ENCODE data around the gene TIGD4.

Gene TIGD4

DNA sequence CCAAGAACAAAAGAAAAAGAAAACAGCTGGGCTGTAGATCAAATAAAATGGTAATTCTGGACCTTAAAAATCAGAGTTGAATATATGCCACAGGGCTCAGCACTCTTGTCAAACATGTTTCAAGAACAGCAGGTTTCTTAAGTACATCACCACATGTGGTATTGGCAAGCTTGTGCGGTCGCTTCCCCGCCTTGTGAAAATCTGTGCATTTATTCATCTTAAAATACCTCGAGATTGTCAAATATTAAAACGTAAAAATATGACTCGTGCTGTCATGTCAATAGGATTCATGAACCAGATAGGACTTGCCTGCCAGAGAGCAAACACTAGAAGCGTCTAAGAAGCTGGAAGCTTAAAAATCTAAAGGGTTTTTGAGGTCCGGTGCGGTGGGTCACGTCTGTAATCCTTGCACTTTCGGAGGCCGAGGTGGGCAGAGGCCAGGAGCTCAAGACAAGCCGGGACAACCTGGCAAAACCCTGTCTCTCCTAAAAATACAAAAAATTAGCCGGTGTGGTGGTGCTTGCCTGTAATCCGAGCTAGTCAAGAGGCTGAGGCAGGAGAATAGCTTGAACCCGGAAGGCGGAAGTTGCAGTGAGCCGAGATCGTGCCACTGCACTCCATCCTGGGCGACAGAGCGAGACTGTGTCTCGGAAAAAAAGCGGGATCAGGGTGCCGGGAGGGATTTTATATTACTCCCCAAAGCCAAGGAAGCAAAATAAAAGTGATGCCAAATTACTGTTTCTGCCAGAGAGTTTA, 59.6 kb downstream of the TIGD4 start:
- Histone ChIP-seq H3K4me1 (ENCODE audit: low read depth, poor library complexity, severe bottlenecking) (no peaks in the 10 kb centered on the region), H3K36me3 (ENCODE audit: insufficient read depth) (no peaks in the 10 kb centered on the region), H2AFZ (ENCODE audit: low read depth) (no peak overlapping the region), H3K9ac (no peak overlapping the region), H4K20me1 (ENCODE audit: insufficient read depth) (no peaks in the 10 kb centered on the region), H3K4me2 (no peak overlapping the region), H3K79me2 (ENCODE audit: insufficient read depth, low read depth) (no peaks in the 10 kb centered on the region), H3K27ac (no peak overlapping the region), H3K4me3 (IDR thresholded peaks at IDR 0.05; ENCODE audit: insufficient read depth, low read depth, low read length) (no peak overlapping the region), H3K27me3 (ENCODE audit: insufficient read depth, low read depth) (no peaks in the 10 kb centered on the region)
- TF ChIP-seq, protein P1, sequence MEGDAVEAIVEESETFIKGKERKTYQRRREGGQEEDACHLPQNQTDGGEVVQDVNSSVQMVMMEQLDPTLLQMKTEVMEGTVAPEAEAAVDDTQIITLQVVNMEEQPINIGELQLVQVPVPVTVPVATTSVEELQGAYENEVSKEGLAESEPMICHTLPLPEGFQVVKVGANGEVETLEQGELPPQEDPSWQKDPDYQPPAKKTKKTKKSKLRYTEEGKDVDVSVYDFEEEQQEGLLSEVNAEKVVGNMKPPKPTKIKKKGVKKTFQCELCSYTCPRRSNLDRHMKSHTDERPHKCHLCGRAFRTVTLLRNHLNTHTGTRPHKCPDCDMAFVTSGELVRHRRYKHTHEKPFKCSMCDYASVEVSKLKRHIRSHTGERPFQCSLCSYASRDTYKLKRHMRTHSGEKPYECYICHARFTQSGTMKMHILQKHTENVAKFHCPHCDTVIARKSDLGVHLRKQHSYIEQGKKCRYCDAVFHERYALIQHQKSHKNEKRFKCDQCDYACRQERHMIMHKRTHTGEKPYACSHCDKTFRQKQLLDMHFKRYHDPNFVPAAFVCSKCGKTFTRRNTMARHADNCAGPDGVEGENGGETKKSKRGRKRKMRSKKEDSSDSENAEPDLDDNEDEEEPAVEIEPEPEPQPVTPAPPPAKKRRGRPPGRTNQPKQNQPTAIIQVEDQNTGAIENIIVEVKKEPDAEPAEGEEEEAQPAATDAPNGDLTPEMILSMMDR (conservative IDR thresholded peaks at IDR 0.05; ENCODE audit: low read depth, low read length), result no peak

All from KMS-11 (cell line).